Measurements from ENCODE around the gene SCO2. TPM values are rescaled to one million over a fixed set of nuclear protein-coding genes. Genes with fewer than 3 reads are reported as not detected.

SCO2 gene
- total and polyA plus RNA-seq, 2 of the 13 experiments (the other 11 are each of a cell fraction or from before 2014, with no cell fraction given): 0.32 to 3.7 TPM

DNA sequence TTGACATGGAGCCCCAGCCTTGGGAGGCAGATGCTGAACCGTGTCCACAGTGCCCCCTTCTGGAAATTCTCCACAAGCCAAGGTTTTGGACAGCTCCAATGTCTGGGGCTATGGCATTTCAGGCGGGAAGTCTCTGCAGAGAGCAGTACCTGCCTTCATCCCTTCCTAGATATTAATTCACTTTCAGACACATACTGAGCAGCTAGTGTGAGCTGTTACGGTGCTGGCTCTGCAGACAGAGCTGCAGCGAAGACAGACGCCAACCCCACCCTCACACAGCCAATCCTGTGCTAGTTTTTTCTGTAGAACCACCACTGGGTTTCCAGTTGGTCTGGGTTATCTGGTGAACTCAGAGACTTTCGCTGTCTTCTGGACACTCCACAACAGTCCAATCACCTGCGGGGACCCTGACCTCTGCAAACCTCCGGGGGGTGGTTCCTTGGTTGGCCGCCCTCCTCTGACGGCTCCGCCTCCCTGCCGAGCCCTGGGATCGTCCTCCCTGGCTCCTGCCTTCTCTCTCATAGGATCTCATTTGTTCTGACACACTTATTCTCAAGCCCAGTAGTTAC is 27.0 kb downstream of the SCO2 start (continued):
- TF ChIP-seq ARID5B (CRISPR knock-in tag; IDR thresholded peaks at IDR 0.05) (peak; percentile 16; the same call in 1 of the 2 replicates), TEAD3 (CRISPR knock-in tag; optimal IDR thresholded peaks at IDR 0.05; ENCODE audit: borderline replicate concordance) (peak; percentile 8), GABPB1 (CRISPR knock-in tag; IDR thresholded peaks at IDR 0.05) (0 out of 2 replicates have a peak, but pooled peaks have one; percentile 27), RFX1 (IDR thresholded peaks at IDR 0.05) (no peak), ZNF644 (CRISPR knock-in tag; IDR thresholded peaks at IDR 0.05; ENCODE audit: low read depth) (peak; percentile 66), NFYC (CRISPR knock-in tag; IDR thresholded peaks at IDR 0.05) (peak; percentile 56), NFE2 (CRISPR knock-in tag; IDR thresholded peaks at IDR 0.05) (no peak), U2AF1 (optimal IDR thresholded peaks at IDR 0.05; ENCODE audit: low read depth, low read length) (no peak), PHF21A (CRISPR knock-in tag; IDR thresholded peaks at IDR 0.05) (peak; percentile 40; the same call in 1 of the 2 replicates), SP1 (IDR thresholded peaks at IDR 0.05) (no peak), SP1 (CRISPR knock-in tag; IDR thresholded peaks at IDR 0.05) (peak; percentile 20; the same call in 1 of the 2 replicates), ZMAT3 (CRISPR knock-in tag; conservative IDR thresholded peaks at IDR 0.05) (0 out of 2 replicates have a peak, but pooled peaks have one; percentile 41), SIN3A (IDR thresholded peaks at IDR 0.05; ENCODE audit: borderline replicate concordance, low read depth, low read length) (no peak), TBX3 (IDR thresholded peaks at IDR 0.05; ENCODE audit: borderline replicate concordance) (no peak), RXRB (CRISPR knock-in tag; IDR thresholded peaks at IDR 0.05; ENCODE audit: borderline replicate concordance) (0 out of 2 replicates have a peak, but pooled peaks have one; percentile 19), NR2F6 (IDR thresholded peaks at IDR 0.05) (peak; percentile 73), NR2F6 (CRISPR knock-in tag; IDR thresholded peaks at IDR 0.05) (peak; percentile 75), BORCS8-MEF2B (CRISPR knock-in tag; IDR thresholded peaks at IDR 0.05) (peak; percentile 29; the same call in 1 of the 2 replicates), ARID2 (CRISPR knock-in tag; IDR thresholded peaks at IDR 0.05; ENCODE audit: borderline replicate concordance) (0 out of 2 replicates have a peak, but pooled peaks have one; percentile 34), RBFOX2 (IDR thresholded peaks at IDR 0.05; ENCODE audit: low read depth, low read length) (no peak), ZNF20 (CRISPR knock-in tag; IDR thresholded peaks at IDR 0.05) (no peak), ZMYM4 (CRISPR knock-in tag; IDR thresholded peaks at IDR 0.05) (peak; percentile 59; the same call in 1 of the 2 replicates)
- TF ChIP-seq, protein P1, sequence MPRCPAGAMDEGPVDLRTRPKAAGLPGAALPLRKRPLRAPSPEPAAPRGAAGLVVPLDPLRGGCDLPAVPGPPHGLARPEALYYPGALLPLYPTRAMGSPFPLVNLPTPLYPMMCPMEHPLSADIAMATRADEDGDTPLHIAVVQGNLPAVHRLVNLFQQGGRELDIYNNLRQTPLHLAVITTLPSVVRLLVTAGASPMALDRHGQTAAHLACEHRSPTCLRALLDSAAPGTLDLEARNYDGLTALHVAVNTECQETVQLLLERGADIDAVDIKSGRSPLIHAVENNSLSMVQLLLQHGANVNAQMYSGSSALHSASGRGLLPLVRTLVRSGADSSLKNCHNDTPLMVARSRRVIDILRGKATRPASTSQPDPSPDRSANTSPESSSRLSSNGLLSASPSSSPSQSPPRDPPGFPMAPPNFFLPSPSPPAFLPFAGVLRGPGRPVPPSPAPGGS (CRISPR knock-in tag; IDR thresholded peaks at IDR 0.05): no peak
- TF ChIP-seq, protein P2, sequence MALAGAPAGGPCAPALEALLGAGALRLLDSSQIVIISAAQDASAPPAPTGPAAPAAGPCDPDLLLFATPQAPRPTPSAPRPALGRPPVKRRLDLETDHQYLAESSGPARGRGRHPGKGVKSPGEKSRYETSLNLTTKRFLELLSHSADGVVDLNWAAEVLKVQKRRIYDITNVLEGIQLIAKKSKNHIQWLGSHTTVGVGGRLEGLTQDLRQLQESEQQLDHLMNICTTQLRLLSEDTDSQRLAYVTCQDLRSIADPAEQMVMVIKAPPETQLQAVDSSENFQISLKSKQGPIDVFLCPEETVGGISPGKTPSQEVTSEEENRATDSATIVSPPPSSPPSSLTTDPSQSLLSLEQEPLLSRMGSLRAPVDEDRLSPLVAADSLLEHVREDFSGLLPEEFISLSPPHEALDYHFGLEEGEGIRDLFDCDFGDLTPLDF (CRISPR knock-in tag; IDR thresholded peaks at IDR 0.05): no peak
- TF ChIP-seq, protein P3, sequence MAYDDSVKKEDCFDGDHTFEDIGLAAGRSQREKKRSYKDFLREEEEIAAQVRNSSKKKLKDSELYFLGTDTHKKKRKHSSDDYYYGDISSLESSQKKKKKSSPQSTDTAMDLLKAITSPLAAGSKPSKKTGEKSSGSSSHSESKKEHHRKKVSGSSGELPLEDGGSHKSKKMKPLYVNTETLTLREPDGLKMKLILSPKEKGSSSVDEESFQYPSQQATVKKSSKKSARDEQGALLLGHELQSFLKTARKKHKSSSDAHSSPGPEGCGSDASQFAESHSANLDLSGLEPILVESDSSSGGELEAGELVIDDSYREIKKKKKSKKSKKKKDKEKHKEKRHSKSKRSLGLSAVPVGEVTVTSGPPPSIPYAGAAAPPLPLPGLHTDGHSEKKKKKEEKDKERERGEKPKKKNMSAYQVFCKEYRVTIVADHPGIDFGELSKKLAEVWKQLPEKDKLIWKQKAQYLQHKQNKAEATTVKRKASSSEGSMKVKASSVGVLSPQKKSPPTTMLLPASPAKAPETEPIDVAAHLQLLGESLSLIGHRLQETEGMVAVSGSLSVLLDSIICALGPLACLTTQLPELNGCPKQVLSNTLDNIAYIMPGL (CRISPR knock-in tag; IDR thresholded peaks at IDR 0.05; ENCODE audit: borderline replicate concordance in 1 of 2, low read depth in 1 of 2): peak; percentile 74 to 84

Data from HepG2 (cell line).